ENCODE results near the gene PTPN13.
"Not testable (repeated sequence)": the region's sequence is repeated elsewhere in the genome, so short reads cannot be mapped to it uniquely, and the experiment has no call there.

Gene PTPN13

GRCh38 chr4:86717651-86718050 lies 123.5 kb downstream of the PTPN13 start:
- DNase-seq (ENCODE audit: low read depth in 2 of 2): no peak

GRCh38 chr4:86718152-86718551 lies 124.0 kb downstream of the PTPN13 start:
- DNase-seq (ENCODE audit: low read depth in 2 of 2): no peak

GRCh38 chr4:86719149-86719548 lies 125.0 kb downstream of the PTPN13 start:
- not testable (repeated sequence) for DNase-seq (ENCODE audit: low read depth in 2 of 2)

- DNase-seq (ENCODE audit: low read depth in 2 of 2): no peak
These were observed 126.5 kb downstream of the PTPN13 start for GRCh38 chr4:86720508-86721068.

GRCh38 chr4:86721412-86721811 lies 127.3 kb downstream of the PTPN13 start:
- no peak for DNase-seq (ENCODE audit: low read depth in 2 of 2)

- no peak for DNase-seq (ENCODE audit: low read depth in 2 of 2)
These were observed 136.2 kb downstream of the PTPN13 start for GRCh38 chr4:86730310-86730709.

GRCh38 chr4:86737244-86737643 lies 143.1 kb downstream of the PTPN13 start:
- DNase-seq (ENCODE audit: low read depth in 2 of 2): no peak

- no peak for DNase-seq (ENCODE audit: low read depth in 2 of 2)
These were observed 147.7 kb downstream of the PTPN13 start for GRCh38 chr4:86741846-86742245.

GRCh38 chr4:86744570-86744969 lies 150.5 kb downstream of the PTPN13 start:
- no peak for DNase-seq (ENCODE audit: low read depth in 2 of 2)

GRCh38 chr4:86749121-86749520 lies 155.0 kb downstream of the PTPN13 start:
- DNase-seq (ENCODE audit: low read depth in 2 of 2): no peak

GRCh38 chr4:86755388-86755787 lies 161.3 kb downstream of the PTPN13 start:
- DNase-seq (ENCODE audit: low read depth in 2 of 2): no peak

GRCh38 chr4:86757468-86757867 lies 163.4 kb downstream of the PTPN13 start:
- no peak for DNase-seq (ENCODE audit: low read depth in 2 of 2)

- DNase-seq (ENCODE audit: low read depth in 2 of 2): no peak
These were observed 165.2 kb downstream of the PTPN13 start for GRCh38 chr4:86759298-86759697.

- no peak for DNase-seq (ENCODE audit: low read depth in 2 of 2)
These were observed 168.5 kb downstream of the PTPN13 start for GRCh38 chr4:86762649-86763048.

GRCh38 chr4:86769794-86770193 lies 175.7 kb downstream of the PTPN13 start:
- no peak for DNase-seq (ENCODE audit: low read depth in 2 of 2)

- DNase-seq (ENCODE audit: low read depth in 2 of 2): no peak
These were observed 177.0 kb downstream of the PTPN13 start for GRCh38 chr4:86771141-86771540.

GRCh38 chr4:86775061-86775460 lies 180.9 kb downstream of the PTPN13 start:
- DNase-seq (ENCODE audit: low read depth in 2 of 2): no peak

GRCh38 chr4:86778175-86778574 lies 184.1 kb downstream of the PTPN13 start:
- no peak for DNase-seq (ENCODE audit: low read depth in 2 of 2)

GRCh38 chr4:86788826-86789225 lies 194.7 kb downstream of the PTPN13 start:
- no peak for DNase-seq (ENCODE audit: low read depth in 2 of 2)

GRCh38 chr4:86791126-86791525 lies 197.0 kb downstream of the PTPN13 start:
- no peak for DNase-seq (ENCODE audit: low read depth in 2 of 2)

GRCh38 chr4:86809809-86810208 lies 215.7 kb downstream of the PTPN13 start:
- no peak for DNase-seq (ENCODE audit: low read depth in 2 of 2)

GRCh38 chr4:86810847-86811246 lies 216.7 kb downstream of the PTPN13 start:
- no peak for DNase-seq (ENCODE audit: low read depth in 2 of 2)

GRCh38 chr4:86815653-86816052 lies 221.5 kb downstream of the PTPN13 start:
- no peak for DNase-seq (ENCODE audit: low read depth in 2 of 2)

GRCh38 chr4:86816501-86817273 lies 222.6 kb downstream of the PTPN13 start:
- no peak for DNase-seq (ENCODE audit: low read depth in 2 of 2)
